GM13977 (cell line): ENCODE results near the gene NFKBIA.

Source experiments
- DNase-seq: peaks from one replicate; pipeline ENCODE4 v3.0.0; 2012; ENCODE audit warnings: low spot score
- CTCF ChIP-seq: IDR thresholded peaks from 2 replicates; pipeline ENCODE4 v1.5.1; 2012; ENCODE audit warnings: mild to moderate bottlenecking, control low read depth; ENCODE audit not compliant: insufficient read depth; ENCODE audit errors: extremely low read depth, missing control alignments
- in situ Hi-C: fragments of 300-500 bp; cut with MboI; formaldehyde crosslinking; loops from one replicate; pipeline ENCODE4 v1.12.0; 2022; ENCODE audit warnings: low sequenced_read_pairs, low pct_unique_long_range_greater_than_20kb, mixed read lengths, inconsistent platforms; ENCODE audit not compliant: unreplicated experiment

The NFKBIA gene

GRCh38 chr14:35410858-35411257, 6.3 kb upstream of the NFKBIA start:
- DNase-seq, result no peak
- in situ Hi-C loops, result loop anchor here (5.0 to 25.0 kb wide), 3 partner anchors 196 to 749 kb away; no protein-coding TSS in a partner anchor
- no peak for TF ChIP-seq CTCF

GRCh38 chr14:35409595-35409994, 5.0 kb upstream of the NFKBIA start:
- in situ Hi-C loops, result loop anchor here (25.0 kb wide), 1 partner anchor 747 kb away; no protein-coding TSS in a partner anchor
- no peak for TF ChIP-seq CTCF
- no peak for DNase-seq

GRCh38 chr14:35408026-35408425, 3.5 kb upstream of the NFKBIA start:
- TF ChIP-seq CTCF, result no peak
- no peak for DNase-seq
- in situ Hi-C loops, result loop anchor here (25.0 kb wide), 1 partner anchor 746 kb away; no protein-coding TSS in a partner anchor

- TF ChIP-seq CTCF, result no peak
- in situ Hi-C loops, result loop anchor here (25.0 kb wide), 1 partner anchor 745 kb away; no protein-coding TSS in a partner anchor
- no peak for DNase-seq
Measured at GRCh38 chr14:35407306-35407630, 2.7 kb upstream of the NFKBIA start.

- in situ Hi-C loops, result loop anchor here (25.0 kb wide), 1 partner anchor 744 kb away; no protein-coding TSS in a partner anchor
- no peak for DNase-seq
- TF ChIP-seq CTCF, result peak; percentile 78
Measured at GRCh38 chr14:35406506-35407305, 2.2 kb upstream of the NFKBIA start.

- DNase-seq, result no peak
- no peak for TF ChIP-seq CTCF
- in situ Hi-C loops, result loop anchor here (25.0 kb wide), 1 partner anchor 744 kb away; no protein-coding TSS in a partner anchor
Measured at GRCh38 chr14:35406090-35406489, 1.5 kb upstream of the NFKBIA start.
